ENCODE measurements around the gene LPAR2.
"Not testable (repeated sequence)": the region's sequence is repeated elsewhere in the genome, so short reads cannot be mapped to it uniquely, and the experiment has no call there.

LPAR2 gene

DNA sequence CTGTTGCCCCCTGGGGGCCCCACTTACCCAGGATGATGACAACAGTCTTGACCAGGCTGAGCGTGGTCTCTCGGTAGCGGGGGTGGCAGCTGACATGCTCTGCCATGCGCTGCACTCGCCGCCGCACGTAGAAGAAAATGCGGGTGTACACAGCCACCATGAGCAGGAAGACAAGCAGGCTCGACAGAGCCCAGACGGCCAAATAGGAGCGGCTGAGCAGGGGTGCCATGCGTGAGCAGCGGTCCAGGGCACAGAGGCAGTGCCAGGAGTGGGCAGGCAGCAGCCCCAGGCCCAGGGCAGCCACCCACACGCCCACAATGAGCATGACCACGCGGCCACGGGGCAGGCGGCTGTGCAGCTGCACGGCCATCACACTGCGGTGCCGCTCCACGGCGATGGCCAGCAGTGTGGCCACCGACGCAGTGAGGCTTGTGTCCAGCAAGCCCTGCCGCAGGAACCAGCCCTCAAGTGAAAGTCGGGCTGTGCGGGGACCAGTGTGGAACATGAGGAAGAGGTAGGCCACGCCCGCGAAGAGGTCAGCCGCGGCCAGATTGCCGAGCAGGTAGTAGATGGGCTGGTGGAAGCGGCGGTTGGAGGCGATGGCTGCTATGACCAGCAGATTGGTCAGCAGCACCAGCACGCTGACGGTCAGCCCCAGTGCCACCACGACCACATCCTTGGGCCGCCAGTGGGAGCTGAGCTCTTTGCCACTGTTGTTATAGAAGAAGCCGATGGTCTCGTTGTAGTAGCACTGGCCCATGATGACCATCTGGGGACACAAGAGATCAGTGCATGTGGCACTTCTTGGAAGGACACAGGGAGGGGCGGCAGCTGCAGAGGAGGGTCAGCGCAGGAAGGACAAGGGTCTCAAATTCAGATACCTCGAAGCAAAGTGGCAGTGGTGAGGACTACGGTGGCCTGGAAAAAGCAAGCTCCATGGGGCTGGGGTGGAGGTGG lies 1.2 kb downstream of the LPAR2 start:
- Histone ChIP-seq H3K27ac (ENCODE audit: low read length) (no peak overlapping the region), H3K4me3 (ENCODE audit: low read length) (peak overlapping the region; percentile 81), H3K9me3 (ENCODE audit: control insufficient read depth, low read depth, low read length) (no peaks in the 10 kb centered on the region), H3K27me3 (ENCODE audit: control insufficient read depth, insufficient read depth, low read length) (no peaks in the 10 kb centered on the region), H3K36me3 (ENCODE audit: control insufficient read depth, low read depth, low read length) (peaks cover 16% of the 10 kb centered on the region), H3K4me1 (ENCODE audit: control insufficient read depth, low read depth, low read length) (peaks cover 7% of the 10 kb centered on the region), H3K9ac (ENCODE audit: low read length) (peak overlapping the region; percentile 80)

DNA sequence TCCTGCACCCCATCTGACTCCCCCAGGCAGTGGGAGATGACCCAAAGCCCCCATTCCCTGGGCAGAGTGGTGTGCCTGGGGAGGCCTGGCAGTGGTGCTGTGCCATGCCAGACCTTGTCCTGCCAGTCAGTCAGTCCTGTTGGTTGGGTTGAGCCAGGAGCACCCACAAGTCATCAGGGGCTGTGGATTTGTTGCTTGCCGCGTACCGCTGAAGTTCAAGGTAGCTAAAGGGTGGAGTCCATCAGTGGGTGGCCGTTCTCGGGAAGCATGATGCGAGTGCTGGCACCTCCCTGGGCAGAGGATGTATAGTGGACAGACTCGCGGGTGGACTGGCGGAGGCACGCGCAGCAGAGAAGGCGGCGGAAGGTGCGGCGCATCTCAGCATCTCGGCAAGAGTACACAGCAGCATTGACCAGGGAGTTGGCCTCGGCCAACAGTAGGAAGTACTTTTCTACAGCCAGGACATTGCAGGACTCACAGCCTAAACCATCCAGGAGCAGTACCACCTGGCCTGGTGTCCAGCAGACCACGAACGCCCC lies 3.9 kb downstream of the LPAR2 start:
- Histone ChIP-seq H3K27ac (ENCODE audit: low read length) (no peak overlapping the region), H3K27me3 (ENCODE audit: control insufficient read depth, insufficient read depth, low read length) (peaks cover 7% of the 10 kb centered on the region)

DNA sequence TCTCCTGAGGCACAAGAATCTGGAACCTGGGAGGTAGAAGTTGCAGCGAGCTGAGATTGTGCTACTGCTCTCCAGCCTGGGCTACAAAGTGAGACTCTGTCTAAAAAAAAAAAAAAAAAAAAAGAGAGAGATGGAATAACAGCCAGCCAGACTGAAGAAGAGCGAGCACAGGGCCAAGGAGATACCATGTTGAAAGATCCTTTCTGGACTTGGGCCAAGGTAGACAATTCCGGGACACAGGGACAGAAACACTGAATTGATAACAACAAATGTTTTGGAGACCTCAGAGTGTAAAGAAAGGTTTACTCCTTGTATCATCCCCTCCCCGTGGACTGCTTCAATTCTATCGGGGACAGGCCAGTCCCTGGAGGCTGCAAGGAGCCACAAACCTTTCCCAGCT lies 4.6 kb downstream of the LPAR2 start:
- H3K4me1 ChIP-seq (ENCODE audit: control insufficient read depth, low read depth, low read length) = peaks cover 7% of the 10 kb centered on the region
- H3K4me3 ChIP-seq (ENCODE audit: low read length) = no peak overlapping the region
- H3K36me3 ChIP-seq (ENCODE audit: control insufficient read depth, low read depth, low read length) = peaks cover 16% of the 10 kb centered on the region
- no peak overlapping the region for H3K9ac ChIP-seq (ENCODE audit: low read length)
- no peaks in the 10 kb centered on the region for H3K9me3 ChIP-seq (ENCODE audit: control insufficient read depth, low read depth, low read length)
- H3K27me3 ChIP-seq (ENCODE audit: control insufficient read depth, insufficient read depth, low read length) = peaks cover 9% of the 10 kb centered on the region
- H3K27ac ChIP-seq (ENCODE audit: low read length) = no peak overlapping the region

More for the DNA sequence above, 3.9 kb downstream of the LPAR2 start:
- Histone ChIP-seq H3K9me3 (ENCODE audit: control insufficient read depth, low read depth, low read length) (no peaks in the 10 kb centered on the region), H3K4me3 (ENCODE audit: low read length) (no peak overlapping the region), H3K4me1 (ENCODE audit: control insufficient read depth, low read depth, low read length) (peaks cover 7% of the 10 kb centered on the region), H3K9ac (ENCODE audit: low read length) (no peak overlapping the region), H3K36me3 (ENCODE audit: control insufficient read depth, low read depth, low read length) (peaks cover 16% of the 10 kb centered on the region)

DNA sequence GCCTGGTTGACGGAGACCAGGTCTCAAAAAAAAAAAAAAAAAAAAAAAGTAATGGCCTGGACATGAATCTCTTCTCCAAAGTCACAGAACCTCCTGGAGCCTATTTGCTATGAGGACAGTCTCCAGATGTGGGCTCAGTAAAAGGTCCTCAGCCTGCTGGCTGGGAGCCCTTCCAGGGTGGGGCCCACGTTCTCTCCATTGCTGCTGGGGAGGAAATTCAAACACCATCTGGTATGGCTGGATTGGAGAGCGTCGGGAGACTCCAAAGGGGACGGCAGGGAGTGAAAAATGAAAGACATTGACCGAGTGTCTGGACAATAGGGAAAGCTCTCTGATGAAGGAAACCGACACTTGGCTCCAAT lies 8.2 kb downstream of the LPAR2 start:
- H3K27ac ChIP-seq (ENCODE audit: low read length) = no peak overlapping the region
- no peaks in the 10 kb centered on the region for H3K9me3 ChIP-seq (ENCODE audit: control insufficient read depth, low read depth, low read length)
- H3K4me1 ChIP-seq (ENCODE audit: control insufficient read depth, low read depth, low read length) = no peaks in the 10 kb centered on the region
- no peak overlapping the region for H3K4me3 ChIP-seq (ENCODE audit: low read length)
- no peak overlapping the region for H3K9ac ChIP-seq (ENCODE audit: low read length)
- H3K36me3 ChIP-seq (ENCODE audit: control insufficient read depth, low read depth, low read length) = peaks cover 16% of the 10 kb centered on the region
- H3K27me3 ChIP-seq (ENCODE audit: control insufficient read depth, insufficient read depth, low read length) = peaks cover 23% of the 10 kb centered on the region

DNA sequence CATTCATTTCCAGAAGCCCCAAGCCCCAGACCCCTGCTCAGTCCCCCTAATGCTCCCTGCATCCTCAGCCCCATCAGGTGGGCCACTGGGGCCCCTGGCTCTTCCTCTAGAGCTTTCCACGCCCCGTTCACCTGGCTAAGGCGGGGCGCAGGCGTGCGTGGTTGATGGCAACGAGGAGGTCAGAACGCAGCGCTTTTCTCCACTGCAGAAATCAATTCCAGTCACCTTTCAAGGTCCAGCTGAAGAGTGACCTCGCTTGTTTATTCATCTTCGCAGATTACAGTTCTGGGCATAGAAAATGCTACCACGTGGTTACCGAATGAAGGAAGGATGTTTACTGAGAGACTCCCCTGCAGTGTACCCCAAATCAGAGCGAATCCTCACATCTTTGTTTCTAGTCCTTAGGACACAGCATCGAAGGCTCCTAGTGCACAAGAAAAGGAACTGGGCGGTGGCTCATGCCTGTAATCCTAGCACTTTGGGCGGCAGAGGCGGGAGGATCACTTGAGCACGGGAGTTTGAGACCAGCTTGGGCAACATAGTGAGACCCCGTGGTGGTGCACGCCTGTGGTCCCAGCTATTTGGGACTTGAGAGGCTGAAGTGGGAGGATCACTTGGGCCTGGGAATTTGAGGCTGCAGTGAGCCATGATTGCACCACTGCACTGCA lies 8.7 kb downstream of the LPAR2 start:
- Histone ChIP-seq H3K4me1 (ENCODE audit: control insufficient read depth, low read depth, low read length) (no peaks in the 10 kb centered on the region), H3K4me3 (ENCODE audit: low read length) (peak overlapping the region; percentile 55), H3K27me3 (ENCODE audit: control insufficient read depth, insufficient read depth, low read length) (peaks cover 23% of the 10 kb centered on the region), H3K9ac (ENCODE audit: low read length) (no peak overlapping the region), H3K9me3 (ENCODE audit: control insufficient read depth, low read depth, low read length) (no peaks in the 10 kb centered on the region), H3K36me3 (ENCODE audit: control insufficient read depth, low read depth, low read length) (peaks cover 12% of the 10 kb centered on the region), H3K27ac (ENCODE audit: low read length) (no peak overlapping the region)

DNA sequence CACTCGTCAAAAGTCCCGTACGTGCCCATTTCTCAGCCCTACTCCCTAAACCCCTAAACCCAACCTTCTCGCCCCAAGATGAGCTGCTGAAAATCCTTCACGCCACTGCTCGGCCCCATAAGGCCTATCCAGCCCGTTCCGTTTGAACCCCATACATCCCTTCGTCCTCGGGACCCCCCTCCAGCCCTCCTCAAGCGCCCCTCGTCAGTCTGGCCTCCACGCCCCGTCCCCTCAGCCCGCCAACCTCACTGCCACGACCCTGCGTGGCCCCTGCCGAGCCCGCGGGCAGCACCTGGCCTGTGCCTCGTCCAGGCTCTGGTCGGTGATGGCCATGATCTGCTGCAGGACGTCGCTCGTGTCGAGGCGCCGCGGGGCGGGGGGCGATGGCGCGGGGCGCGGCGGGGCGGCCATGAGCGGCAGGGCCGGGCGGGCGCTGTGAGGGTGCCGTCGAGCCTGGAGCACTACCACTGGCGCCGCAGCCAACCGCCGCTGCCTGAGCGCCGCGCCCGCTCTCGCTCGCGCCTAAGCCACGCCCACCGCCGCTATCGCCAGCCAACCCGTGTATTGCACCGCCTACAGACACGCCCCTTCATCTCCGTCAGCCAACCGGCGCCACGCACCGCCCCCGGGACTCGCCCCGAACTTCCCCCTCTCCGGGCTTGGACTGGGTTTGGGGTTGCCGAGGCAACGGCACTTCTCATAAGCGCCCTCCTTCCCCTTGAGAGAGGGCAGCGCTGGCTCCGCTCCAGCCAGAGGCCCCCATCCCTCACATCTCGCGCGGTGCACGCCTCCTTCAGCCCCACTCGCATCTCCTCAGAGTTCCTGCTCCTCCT lies 9.6 kb downstream of the LPAR2 start, which contains the start of gene PBX4:
Gene PBX4 (minus strand): TSS at position 469 of the 833 bp plus-strand sequence. CDS start 58 bp downstream, at position 411.
- Histone ChIP-seq H3K27ac (ENCODE audit: low read length) (no peak within 1 kb of the TSS), H3K4me1 (ENCODE audit: control insufficient read depth, low read depth, low read length) (no peaks in the 10 kb centered on the region), H3K36me3 (ENCODE audit: control insufficient read depth, low read depth, low read length) (peaks cover 5% of the 10 kb centered on the region), H3K9me3 (ENCODE audit: control insufficient read depth, low read depth, low read length) (no peaks in the 10 kb centered on the region), H3K4me3 (ENCODE audit: low read length) (peak within 1 kb of the TSS; percentile 55), H3K27me3 (ENCODE audit: control insufficient read depth, insufficient read depth, low read length) (peaks cover 23% of the 10 kb centered on the region), H3K9ac (ENCODE audit: low read length) (peak within 1 kb of the TSS; percentile 6)

DNA sequence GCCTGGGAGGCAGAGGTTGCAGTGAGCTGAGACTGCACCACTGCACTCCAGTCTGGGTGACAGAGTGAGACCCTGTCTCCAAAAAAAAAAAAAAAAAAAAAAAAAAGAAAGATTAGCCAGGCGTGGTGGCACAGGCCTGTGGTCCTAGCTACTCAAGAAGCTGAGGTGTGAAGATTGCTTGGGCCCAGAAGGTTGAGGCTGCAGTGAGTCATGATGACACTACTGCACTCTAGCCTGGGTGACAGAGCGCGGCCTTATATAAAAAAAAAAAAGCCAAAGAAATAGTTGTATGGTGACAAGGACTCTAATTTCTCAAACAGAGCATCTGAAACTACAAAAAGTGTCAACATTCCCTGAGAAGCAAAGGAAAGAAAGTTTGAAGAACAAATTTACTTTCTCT lies 12.9 kb downstream of the LPAR2 start:
- Histone ChIP-seq H3K4me1 (ENCODE audit: control insufficient read depth, low read depth, low read length) (no peaks in the 10 kb centered on the region), H3K9ac (ENCODE audit: low read length) (no peak overlapping the region), H3K36me3 (ENCODE audit: control insufficient read depth, low read depth, low read length) (no peaks in the 10 kb centered on the region), H3K9me3 (ENCODE audit: control insufficient read depth, low read depth, low read length) (no peaks in the 10 kb centered on the region), H3K27me3 (ENCODE audit: control insufficient read depth, insufficient read depth, low read length) (peaks cover 23% of the 10 kb centered on the region), H3K4me3 (ENCODE audit: low read length) (no peak overlapping the region), H3K27ac (ENCODE audit: low read length) (no peak overlapping the region)

DNA sequence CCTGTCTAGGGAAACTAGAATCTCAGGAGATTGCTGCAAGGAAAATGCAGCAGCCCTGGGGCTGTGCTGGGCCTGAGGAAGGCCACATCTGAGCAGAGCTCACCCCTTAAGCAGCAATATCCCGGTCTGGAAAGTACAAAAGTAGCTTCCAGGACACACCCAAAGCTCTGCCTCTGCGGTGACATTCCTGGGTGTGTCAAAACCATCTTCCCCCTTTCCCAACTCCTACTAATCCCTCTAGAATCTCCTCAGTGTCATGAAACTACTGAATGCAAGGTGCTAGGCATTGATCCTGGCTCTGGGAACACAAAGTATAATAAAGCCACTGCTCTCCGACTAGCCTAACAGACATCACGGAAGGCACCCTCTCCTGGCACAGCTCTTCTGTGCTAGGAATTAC lies 14.5 kb downstream of the LPAR2 start:
- peaks cover 14% of the 10 kb centered on the region for H3K27me3 ChIP-seq (ENCODE audit: control insufficient read depth, insufficient read depth, low read length)
- H3K4me3 ChIP-seq (ENCODE audit: low read length) = no peak overlapping the region
- H3K9ac ChIP-seq (ENCODE audit: low read length) = no peak overlapping the region
- H3K36me3 ChIP-seq (ENCODE audit: control insufficient read depth, low read depth, low read length) = no peaks in the 10 kb centered on the region
- H3K27ac ChIP-seq (ENCODE audit: low read length) = no peak overlapping the region
- no peaks in the 10 kb centered on the region for H3K9me3 ChIP-seq (ENCODE audit: control insufficient read depth, low read depth, low read length)
- no peaks in the 10 kb centered on the region for H3K4me1 ChIP-seq (ENCODE audit: control insufficient read depth, low read depth, low read length)

DNA sequence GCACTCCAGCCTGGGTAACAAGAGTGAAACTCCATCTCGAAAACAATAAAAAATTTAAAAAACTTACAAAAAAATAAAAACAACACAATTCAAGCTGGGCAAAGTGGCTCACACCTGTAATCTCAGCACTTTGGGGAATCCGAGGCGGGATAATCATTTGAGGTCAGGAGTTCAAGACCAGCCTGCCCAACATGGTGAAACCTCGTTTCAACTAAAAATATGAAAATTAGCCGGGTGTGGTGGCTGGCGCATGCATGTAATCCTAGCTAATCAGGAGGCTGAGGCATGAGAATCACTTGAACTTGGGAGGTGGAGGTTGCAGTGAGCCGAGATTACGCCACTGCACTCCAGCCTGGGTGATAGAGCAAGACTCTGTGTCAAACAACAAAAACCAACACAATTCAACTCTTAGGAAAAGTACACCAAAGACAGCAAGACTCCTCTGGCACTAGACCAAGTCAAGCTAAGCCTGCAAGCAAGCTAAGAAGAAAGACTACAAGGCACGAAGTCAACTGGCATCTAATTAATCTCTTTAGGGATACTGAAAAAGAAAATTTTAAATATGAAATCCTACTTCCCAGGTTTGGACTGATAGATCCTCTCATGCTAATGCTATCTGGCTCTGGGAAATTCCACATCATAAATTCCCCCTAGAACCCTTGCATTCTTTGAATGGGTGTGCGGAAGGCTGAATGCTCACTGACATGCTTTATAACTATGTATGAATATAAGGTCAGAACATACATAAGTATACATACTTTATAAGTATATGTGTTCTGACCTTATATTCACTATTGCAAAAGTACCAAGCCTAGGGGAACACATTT lies 17.4 kb downstream of the LPAR2 start:
- Histone ChIP-seq H3K27ac (ENCODE audit: low read length) (no peak overlapping the region), H3K9ac (ENCODE audit: low read length) (no peak overlapping the region), H3K27me3 (ENCODE audit: control insufficient read depth, insufficient read depth, low read length) (no peaks in the 10 kb centered on the region), H3K4me1 (ENCODE audit: control insufficient read depth, low read depth, low read length) (no peaks in the 10 kb centered on the region), H3K9me3 (ENCODE audit: control insufficient read depth, low read depth, low read length) (no peaks in the 10 kb centered on the region), H3K4me3 (ENCODE audit: low read length) (no peak overlapping the region), H3K36me3 (ENCODE audit: control insufficient read depth, low read depth, low read length) (no peaks in the 10 kb centered on the region)

DNA sequence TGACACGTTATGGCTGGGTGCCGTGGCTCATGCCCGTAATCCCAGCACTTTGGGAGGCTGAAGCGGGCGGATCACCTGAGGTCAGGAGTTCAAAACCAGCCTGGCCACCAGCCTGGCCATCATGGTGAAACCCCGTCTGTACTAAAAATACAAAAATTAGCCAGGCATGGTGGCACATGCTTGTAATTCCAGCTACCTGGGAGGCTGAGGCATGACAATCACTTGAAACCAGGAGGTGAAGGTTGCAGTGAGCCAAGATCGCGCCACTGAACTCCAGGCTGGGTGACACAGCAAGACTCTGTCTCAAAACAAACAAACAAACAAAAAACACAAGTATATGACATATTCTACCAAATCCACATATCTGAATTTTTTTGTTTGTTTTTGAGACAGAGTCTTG lies 21.3 kb downstream of the LPAR2 start:
- H3K4me3 ChIP-seq (ENCODE audit: low read length); H3K9ac ChIP-seq (ENCODE audit: low read length); H3K9me3 ChIP-seq (ENCODE audit: control insufficient read depth, low read depth, low read length); H3K36me3 ChIP-seq (ENCODE audit: control insufficient read depth, low read depth, low read length); H3K4me1 ChIP-seq (ENCODE audit: control insufficient read depth, low read depth, low read length); H3K27ac ChIP-seq (ENCODE audit: low read length); H3K27me3 ChIP-seq (ENCODE audit: control insufficient read depth, insufficient read depth, low read length): not testable (repeated sequence)

All from iPS-18a (cell line).